Stimulated activated CD8-positive, alpha-beta memory T cell treated with anti-CD3 and anti-CD28 coated beads, Interleukin-4, amount 100 ng/mL, for 1 hour (primary cell): ENCODE results near the gene LMO4.

Experiments used
- DNase-seq, 2 donors: peaks; one replicate each; pipeline ENCODE4 v3.0.0-alpha.2; 2020; ENCODE audit warnings: low read depth in 2 of 2, low spot score in 1 of 2

The LMO4 gene

DNA sequence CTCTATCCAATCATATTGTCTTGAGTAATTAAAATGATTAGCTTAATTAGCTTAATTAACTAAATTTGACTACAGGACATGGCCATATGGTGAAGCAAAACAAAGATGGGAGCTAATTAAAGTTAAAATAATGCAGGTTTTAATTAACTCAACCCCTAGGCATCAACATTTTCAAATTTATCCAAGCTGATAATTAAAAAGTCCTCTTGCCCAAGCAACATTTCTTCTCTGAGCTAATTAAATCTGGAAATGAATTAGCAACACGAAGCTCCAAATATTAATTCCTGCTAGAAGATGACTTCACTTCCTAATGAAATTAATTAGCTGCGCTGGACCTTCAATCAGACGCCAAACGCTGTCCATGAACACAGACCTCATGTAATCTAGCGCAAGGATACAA, 27.9 kb downstream of the LMO4 start:
- no peak for DNase-seq

DNA sequence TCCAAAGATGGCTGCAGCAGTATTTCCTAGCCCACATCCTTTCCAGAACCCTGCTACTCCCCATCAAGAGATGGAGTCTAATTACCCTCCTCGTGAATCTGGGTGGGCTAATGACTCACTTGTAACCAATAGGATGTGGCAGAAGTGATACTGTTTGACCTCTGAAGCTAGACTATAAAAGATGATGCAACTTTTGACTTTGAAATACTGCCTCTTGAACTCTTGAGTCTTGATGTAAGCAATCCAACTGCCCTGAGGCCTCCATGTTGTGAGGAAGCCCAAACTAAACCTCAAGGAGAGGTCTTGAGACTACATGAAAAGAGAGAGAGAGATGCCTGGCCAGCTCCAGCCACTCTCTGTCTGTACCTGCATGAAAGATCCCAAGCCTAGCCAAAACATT, 29.5 kb downstream of the LMO4 start:
- no peak for DNase-seq

DNA sequence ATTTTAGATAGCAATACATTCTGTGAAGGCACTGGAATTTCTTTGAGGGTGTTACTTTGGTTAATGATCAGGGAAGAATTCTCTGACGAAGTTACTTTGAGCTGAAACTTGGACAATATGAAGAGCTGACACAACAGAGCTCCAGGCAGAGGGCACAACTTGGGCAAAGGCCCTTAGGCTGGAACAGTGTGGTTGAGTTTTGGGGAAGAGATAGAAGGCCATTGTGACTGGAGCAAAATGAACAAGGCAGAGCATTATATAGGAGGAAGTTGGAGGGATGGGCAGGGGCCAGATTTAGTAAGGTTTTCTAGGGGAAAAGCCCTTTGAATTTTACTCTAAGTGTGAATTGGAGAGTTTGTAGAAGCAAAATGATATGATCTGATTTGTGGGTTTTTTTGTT, 30.9 kb downstream of the LMO4 start:
- DNase-seq: no peak

DNA sequence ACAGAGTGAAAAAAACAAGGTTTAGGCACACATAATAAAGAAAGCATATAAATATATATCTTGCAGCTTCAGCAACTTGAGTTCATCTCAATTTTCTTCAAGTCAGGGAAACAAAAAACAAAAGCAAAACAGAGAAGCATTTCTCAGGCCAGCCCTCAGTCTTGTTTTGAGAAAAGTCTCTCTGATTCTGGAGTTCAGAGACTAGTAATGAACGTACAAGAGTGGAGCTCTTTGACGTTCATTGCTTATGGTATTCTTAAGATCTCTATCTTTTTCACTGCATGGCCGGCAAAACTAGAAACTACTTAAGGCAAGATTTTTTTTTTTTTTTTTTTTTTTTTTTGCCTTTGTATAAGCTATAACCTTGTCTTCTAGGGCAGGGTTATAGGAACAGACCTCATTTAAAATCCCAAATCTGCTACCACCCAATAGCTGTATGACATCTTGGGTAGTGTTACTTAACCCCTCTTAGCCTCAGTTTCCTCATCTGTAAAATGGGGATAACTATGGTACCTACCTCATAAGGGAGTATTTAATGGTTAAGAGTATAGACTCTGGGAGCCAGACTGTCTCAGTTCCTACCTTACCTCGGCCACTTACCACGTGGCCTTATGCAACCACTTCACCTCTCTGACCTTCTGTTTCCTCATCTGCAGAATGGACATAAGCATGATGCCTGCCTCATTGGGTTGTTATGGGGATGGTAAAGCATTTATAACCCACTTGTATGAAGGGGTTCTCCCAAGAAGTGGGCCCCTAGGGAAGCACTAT, 33.6 kb downstream of the LMO4 start:
- DNase-seq: no peak

DNA sequence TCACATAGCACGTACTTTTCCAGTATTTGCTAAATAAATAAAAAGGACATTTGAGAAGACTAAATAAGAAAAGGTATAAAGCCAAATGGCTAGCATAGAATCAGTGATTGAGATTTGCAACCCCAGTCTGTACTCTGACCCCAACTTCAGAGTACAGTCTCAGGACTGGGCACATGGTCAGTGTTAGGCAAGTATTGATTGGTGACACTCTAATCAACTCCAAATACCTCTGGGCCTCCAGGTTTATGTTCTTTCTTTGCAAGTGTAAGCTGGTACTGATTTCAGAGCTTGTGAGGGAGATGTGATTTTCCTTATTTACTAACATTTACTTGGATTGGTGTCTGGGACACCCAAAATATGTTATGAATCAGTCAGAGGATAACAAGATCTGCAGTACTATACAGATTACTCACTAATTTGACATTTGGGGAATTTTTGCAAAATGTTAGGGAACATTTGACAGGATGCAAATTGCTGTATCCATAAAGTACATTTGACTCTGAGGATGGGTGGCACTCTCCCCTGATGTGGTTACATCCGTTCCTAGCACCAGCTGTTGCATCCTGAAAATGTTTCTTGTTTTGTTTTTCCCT, 34.2 kb downstream of the LMO4 start:
- DNase-seq: no peak

DNA sequence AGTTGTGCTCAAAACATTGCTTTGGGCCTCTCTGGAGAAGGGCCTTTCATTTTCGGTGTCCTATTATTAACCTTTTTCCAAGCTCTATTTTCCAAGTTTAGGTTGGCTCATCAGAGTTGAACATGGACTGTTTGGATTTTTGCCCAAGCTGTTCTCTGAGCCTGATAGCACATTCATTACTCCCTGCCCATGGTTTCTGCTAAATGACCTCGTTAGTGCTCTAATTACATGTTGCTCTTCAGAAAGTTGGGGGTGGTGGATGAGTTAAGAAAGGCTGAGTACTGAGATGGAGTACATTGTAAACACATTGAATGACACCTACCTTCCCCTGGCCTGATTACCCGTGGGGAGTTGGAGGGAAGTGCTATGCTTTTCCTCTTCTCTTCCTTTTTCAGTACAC, 38.9 kb downstream of the LMO4 start:
- no peak for DNase-seq

DNA sequence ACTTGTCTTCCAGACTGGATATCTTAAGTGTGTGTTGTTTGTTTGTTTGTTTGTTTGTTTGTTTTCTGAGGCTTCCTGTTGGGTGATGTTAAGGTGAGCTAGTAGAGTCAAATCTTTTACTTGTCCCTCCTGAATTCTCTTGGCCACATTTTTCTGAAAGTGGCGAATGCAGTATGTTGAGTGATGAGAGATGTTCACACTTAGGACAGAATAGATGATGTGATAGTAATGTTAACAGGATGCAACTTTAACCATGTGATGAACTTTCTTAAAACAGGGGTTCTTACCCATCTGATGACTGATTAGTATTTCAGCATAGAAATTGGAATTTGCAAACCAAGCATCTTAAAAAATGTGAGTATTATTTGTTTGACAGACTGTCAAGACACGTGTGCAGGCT, 40.2 kb downstream of the LMO4 start:
- DNase-seq: no peak

DNA sequence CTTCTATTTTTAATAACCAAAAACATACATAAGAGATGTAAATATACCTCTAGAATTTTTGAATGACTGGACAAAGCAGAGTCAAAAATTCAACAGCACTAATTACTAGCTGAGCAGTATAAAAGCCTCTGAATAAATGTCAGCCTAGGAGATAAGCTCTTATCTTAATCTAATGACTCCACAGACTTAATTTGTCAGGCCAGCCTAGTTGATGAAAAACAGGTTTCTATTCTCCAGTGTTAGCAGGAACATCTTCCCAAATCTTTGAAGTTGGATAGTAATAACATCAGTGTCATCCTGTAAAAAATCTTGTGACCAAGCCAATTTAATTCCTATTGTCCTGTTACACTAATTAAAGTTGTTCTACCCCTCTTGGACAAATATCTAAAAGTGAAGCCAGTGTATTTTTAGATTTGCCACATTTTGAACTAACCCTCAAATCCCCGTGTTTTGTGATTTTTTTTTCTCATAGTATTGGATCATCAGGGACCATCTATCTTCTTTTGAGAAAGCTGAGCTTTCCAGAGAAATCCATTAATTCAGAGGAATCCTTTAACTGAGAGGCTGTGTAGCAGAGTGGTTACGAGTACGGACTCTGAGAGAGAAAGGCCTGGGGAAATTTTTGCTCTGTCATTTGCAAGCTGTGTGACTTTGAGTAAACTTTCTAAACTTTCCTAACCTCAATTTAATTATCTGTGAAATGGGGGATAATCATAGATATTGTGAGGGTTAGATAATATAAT, 41.2 kb downstream of the LMO4 start:
- DNase-seq: no peak

DNA sequence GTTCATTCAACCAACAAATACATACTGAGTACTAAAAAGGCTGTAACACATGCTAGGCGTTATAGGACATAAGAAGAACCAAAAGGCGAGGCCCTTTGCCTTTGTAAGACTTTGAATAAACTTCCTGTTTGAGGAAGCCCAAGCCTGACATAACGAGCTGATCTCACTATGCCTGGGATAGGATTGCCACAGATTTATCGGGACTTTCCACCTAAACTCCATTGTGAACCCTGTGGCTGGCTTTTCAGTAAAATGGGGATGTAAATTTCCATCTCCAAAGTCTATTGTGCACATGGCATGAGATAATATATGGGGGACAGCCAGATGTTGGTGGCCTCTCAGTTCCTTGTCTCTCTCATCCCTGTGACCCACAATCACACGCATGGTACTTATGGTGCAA, 41.9 kb downstream of the LMO4 start:
- no peak for DNase-seq

DNA sequence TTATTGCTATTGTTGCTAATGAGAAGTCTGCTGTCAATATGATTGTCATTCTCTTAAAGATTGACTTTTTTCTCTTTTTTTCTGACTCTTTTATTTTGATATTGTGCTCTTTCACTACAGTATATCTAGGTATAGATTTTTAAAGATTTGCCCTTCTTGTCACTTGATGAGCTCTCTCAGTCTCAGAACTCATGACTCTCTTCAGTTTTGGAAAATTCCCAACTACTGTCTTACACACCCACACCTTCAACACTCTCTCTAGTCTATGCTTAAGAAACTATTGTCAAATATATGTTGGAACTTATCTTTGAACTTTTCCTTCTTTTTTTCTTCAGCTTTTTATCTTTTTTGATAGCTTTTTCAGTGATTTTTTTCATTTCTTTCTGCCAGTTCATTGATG, 50.6 kb downstream of the LMO4 start:
- no peak for DNase-seq

DNA sequence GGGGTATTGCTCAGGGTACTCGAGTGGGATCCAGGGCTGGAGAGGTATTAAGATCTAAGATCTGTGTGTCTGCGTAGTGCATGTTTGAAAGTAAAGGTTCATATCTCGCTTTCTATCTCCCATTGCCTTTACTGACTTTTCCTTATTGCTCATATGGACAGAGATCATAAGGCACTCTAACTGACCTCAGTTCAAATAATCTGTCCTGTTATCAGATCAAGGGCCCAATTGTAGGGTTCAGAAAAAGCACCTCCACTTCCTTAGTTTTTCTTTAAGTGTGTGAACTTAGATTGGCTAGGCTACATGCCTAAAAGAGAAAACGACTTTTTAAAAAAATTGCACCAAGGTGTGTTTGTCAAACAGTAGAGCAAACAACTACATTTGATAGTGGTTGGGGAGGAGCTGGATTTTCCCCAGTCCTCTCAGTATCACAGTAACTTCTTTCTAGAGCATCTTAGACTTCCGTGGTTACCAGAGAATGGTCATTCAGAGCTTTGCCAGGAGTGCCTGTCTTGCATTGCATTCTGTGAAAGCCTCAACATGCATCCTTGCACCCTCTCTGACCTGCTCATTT, 57.6 kb downstream of the LMO4 start:
- no peak for DNase-seq

DNA sequence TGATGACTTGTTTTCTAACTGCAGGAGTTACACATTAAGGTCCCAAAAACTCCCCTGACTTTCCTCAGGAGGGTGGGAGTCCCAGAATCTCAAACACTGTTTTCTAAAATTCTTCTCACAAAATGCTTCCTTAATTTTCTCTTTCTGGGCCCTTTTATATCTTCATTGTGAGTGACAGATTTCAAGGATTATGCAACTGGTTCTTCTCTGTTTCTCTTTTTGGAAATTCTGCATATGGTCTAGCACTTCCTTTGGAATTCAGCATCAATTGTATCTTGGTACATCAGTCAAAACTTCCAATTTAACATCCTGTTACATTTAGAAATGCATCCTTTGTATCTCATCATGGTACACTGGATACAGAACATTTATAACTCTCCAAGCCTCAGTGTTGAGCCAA, 59.7 kb downstream of the LMO4 start:
- DNase-seq: no peak

DNA sequence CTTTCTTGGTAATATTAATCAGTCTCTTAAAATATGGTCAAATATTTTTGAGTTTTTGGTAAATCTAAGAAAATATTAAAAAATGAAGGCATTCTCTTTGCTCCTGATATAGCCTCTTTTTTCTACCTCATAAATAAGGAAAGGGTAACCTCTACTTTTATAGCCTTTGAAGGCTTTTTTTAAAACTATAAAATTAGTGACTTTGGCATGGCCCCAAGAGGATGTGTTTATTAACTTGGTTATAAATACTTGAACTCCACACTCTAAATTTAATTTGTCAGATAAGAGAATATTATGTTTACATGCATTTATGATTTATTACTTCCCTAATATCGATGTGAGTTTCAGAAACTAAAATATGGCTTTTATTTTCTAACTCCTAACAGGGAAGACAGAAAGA, 60.3 kb downstream of the LMO4 start:
- no peak for DNase-seq

DNA sequence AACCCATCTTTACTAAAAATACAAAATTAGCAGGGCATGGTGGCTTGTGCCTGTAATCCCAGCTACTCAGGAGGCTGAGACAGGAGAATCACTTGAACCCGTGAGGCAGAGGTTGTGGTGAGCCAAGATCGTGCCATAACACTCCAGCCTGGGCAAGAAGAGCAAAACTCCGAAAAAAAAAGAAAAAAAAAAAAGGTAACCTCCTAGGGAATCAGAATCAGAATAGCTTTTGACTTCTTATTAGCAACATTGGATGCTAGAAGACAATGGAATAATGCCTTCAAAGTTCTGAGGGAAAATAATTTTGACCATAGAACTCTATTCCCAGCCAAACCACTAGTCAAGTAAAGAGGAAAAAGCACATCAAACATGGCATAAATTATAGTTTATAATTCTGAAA, 60.9 kb downstream of the LMO4 start:
- DNase-seq: no peak

DNA sequence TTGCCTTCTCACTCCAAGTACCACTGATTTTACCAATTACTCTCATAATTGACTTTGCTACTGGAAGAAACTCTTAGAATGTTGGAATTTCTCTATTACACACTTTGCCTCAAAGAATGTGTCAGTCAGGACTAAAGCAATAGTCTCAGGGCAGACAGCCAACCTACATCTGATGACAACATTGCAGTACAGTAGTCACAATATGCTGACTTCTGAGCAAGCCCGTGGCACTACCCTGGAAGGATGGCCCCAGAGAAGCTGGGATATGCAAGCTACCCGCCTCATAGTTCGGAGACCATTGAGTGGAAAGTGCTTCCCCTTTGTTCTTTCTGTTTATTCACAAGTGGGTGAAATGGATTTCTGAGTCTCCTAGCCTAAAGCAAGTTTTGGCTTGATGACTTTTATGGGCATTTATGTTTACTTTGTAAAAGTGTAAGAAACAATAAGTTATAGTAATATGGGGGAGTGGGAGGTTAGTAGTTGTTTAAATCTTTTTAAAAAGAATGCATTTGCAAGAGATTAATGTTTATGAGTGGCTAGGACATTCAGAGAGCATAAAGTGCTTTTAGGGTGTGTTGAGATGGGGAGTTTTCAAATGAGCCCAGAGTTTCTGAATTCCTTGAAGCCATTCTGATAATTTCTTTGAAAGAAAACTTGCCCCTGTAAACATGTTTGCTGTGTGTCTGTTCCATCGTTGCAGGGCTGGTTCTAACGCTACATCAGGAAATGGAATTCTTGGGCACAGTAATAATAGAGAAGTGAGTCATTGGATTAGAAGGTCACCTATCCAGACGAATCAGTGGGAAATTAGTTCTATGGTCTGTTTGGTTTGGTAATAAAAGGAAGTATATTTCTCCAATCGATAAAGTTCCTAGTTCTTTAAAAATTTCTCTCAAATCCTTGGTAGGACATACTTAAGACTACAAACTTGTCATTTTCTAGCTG, 63.8 kb downstream of the LMO4 start:
- DNase-seq: no peak

DNA sequence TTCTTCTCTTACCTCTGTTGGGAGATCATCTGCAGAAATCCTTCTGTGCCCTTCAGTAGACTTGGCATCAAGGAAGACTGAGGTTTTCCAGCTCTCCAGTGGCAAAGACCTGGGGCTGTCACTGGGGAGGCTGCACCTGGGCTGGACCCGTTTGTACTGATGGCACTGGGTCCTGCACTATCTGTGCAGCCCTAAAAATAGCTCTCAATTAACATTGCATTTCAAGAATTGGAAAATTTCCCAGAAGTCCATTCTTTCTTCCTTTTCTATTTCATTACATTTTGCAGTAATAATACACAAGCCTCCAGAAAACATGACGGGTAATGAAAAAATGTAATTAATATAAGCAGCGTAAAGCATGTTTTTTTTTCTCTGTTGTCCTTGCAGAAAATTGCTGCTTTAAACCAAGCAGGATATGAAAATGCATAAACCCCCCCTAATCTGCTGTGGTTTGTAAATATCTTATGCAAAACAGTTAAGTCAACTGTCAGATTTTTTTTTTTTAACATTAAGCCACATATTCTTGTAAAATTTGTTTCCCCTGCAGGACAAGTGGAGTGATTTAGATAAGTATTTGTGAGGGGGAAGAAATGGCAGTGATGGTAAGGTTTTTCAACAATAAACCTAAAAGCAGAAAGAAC, 64.9 kb downstream of the LMO4 start:
- no peak for DNase-seq

DNA sequence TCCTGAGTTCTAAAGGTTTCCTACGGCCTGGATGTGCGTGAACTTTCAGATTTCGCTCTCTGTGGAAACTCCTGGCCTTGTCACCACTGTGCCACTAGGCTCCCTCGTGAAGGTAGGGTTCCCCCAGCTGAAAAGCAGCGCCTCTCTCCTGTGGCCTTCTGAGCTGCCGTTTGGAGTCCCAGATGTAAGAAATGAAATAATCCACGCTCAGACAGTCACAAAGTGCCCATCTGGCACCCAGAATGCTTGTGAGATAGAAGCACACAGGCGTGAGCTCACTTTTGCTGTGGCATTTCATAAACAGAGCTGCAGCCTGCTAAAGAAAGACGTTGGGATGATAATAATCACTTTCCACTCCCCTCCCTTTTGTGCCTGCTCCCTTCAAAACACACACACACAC, 65.8 kb downstream of the LMO4 start:
- DNase-seq: no peak

DNA sequence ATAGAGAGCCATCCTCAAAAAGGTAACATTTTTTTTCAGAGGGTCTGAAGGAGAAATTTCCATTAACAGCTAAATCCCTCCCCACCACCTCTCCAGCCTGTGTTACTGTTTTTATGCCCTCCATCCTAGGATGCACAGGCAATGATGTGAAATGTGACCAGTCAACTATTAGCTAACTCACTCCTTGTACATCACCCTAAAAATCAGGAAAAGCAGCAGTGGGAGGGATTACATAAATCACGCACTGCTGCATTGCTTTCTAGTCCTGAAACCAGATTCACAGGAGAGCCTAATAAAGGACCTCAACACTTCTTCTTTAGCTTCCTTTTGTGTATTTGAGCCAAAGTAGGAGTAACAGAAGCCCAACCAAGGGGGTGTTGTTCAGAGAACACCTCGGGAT, 66.3 kb downstream of the LMO4 start:
- DNase-seq: no peak
